Measurements from ENCODE around the gene MSI2.

DNA sequence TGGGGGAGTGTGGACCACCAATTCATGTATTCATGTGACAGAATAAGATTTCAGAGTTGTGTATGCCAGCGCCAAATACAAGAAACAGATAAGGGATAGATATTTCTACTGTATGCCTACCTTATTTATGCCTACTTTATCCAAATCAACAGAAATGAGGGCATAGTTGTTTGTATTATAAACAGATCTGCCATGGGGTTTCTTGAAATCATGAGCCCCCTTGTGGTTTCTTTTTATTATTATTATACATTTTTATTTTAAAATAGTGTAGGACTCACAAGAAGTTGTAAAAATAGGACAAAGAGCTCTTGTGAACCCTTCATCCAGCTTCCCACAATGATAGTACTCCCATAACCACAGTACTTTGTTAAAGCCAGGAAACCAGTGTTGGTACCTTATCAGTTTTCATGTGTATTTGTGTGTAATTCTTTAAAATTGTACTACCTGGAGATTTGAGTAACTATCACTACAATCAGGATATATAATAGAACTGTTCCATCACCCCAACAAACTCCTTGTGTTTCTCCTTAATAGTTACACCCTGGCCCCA, 259.4 kb downstream of the MSI2 start:
- no peak for TF ChIP-seq EZH2phosphoT487 (conservative IDR thresholded peaks at IDR 0.05; ENCODE audit: low read length)
- TF ChIP-seq, protein P1, sequence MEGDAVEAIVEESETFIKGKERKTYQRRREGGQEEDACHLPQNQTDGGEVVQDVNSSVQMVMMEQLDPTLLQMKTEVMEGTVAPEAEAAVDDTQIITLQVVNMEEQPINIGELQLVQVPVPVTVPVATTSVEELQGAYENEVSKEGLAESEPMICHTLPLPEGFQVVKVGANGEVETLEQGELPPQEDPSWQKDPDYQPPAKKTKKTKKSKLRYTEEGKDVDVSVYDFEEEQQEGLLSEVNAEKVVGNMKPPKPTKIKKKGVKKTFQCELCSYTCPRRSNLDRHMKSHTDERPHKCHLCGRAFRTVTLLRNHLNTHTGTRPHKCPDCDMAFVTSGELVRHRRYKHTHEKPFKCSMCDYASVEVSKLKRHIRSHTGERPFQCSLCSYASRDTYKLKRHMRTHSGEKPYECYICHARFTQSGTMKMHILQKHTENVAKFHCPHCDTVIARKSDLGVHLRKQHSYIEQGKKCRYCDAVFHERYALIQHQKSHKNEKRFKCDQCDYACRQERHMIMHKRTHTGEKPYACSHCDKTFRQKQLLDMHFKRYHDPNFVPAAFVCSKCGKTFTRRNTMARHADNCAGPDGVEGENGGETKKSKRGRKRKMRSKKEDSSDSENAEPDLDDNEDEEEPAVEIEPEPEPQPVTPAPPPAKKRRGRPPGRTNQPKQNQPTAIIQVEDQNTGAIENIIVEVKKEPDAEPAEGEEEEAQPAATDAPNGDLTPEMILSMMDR (IDR thresholded peaks at IDR 0.05; ENCODE audit: insufficient read depth, low read length, poor library complexity, severe bottlenecking): no peak

All from SU-DHL-6 (cell line).